Ectodermal cell (in vitro differentiated cells): ENCODE data around the gene AIMP1.
"Not testable (repeated sequence)": the region's sequence is repeated elsewhere in the genome, so short reads cannot be mapped to it uniquely, and the experiment has no call there.

ENCODE experiments used
- H3K27ac ChIP-seq: 2 replicates; pipeline ENCODE4 v1.7.0; 2013; ENCODE audit warnings: mild to moderate bottlenecking, low read depth, low read length; ENCODE audit not compliant: insufficient read depth, poor library complexity, severe bottlenecking
- H3K27me3 ChIP-seq: 2 replicates; pipeline ENCODE4 v1.7.0; 2013; ENCODE audit warnings: mild to moderate bottlenecking, low read length; ENCODE audit not compliant: insufficient read depth, control insufficient read depth, poor library complexity, severe bottlenecking
- H3K36me3 ChIP-seq: one replicate; pipeline ENCODE4 v1.7.0; 2013; ENCODE audit warnings: low read length; ENCODE audit not compliant: control insufficient read depth, insufficient read depth
- H3K4me1 ChIP-seq: one replicate; pipeline ENCODE4 v1.7.0; 2013; ENCODE audit warnings: low read length; ENCODE audit not compliant: control insufficient read depth, insufficient read depth
- H3K4me3 ChIP-seq: 2 replicates; pipeline ENCODE4 v1.7.0; 2013; ENCODE audit warnings: low read depth, low read length, control low read depth; ENCODE audit not compliant: insufficient read depth
- H3K9me3 ChIP-seq: 2 replicates; pipeline ENCODE4 v1.7.0; 2013; ENCODE audit warnings: mild to moderate bottlenecking, low read length, moderate library complexity; ENCODE audit not compliant: control insufficient read depth
- WGBS, 2 experiments: methylation state at CpG; one replicate each; pipeline ENCODE4 v1.1.7; 2013; ENCODE audit warnings: missing lambda C conversion rate in 2 of 2; 5-methylcytosine and 5-hydroxymethylcytosine counted together

Gene AIMP1

GRCh38 chr4:106368678-106369077, 52.3 kb downstream of the AIMP1 start, which contains the start of gene GIMD1:
GIMD1 (minus strand) TSS chr4:106368778; CDS start chr4:106367435, 1,343 bp downstream.
- no peaks in the 10 kb centered on the region for H3K36me3 ChIP-seq
- no peak within 1 kb of the TSS for H3K4me3 ChIP-seq
- 93 to 100% methylated on average over 3 to 5 of the region's 5 CpGs for WGBS, 2 experiments

GRCh38 chr4:106369456-106370060, 53.2 kb downstream of the AIMP1 start:
- Histone ChIP-seq H3K36me3 (no peaks in the 10 kb centered on the region), H3K4me3 (no peak overlapping the region), H3K27me3 (no peaks in the 10 kb centered on the region), H3K4me1 (no peaks in the 10 kb centered on the region), H3K27ac (no peak overlapping the region), H3K9me3 (no peaks in the 10 kb centered on the region)
- WGBS, 2 experiments = 53% methylated on average over 5 of the region's 6 CpGs

More at GRCh38 chr4:106368678-106369077, 52.3 kb downstream of the AIMP1 start, which contains the start of gene GIMD1:
- no peak within 1 kb of the TSS for H3K27ac ChIP-seq
- H3K4me1 ChIP-seq = no peaks in the 10 kb centered on the region
- no peaks in the 10 kb centered on the region for H3K9me3 ChIP-seq
- no peaks in the 10 kb centered on the region for H3K27me3 ChIP-seq

- Histone ChIP-seq H3K9me3 (no peaks in the 10 kb centered on the region), H3K27me3 (no peaks in the 10 kb centered on the region), H3K36me3 (no peaks in the 10 kb centered on the region), H3K4me3 (no peak overlapping the region), H3K4me1 (no peaks in the 10 kb centered on the region), H3K27ac (no peak overlapping the region)
- 87 to 88% methylated on average over 2 of the region's 2 CpGs for WGBS, 2 experiments
Measured at GRCh38 chr4:106370214-106370613, 53.9 kb downstream of the AIMP1 start.

- Histone ChIP-seq H3K4me1 (no peaks in the 10 kb centered on the region), H3K4me3 (no peak overlapping the region), H3K9me3 (no peaks in the 10 kb centered on the region), H3K36me3 (no peaks in the 10 kb centered on the region), H3K27me3 (no peaks in the 10 kb centered on the region), H3K27ac (no peak overlapping the region)
Measured at GRCh38 chr4:106371161-106371560, 54.8 kb downstream of the AIMP1 start.

- Histone ChIP-seq H3K27ac (no peak overlapping the region), H3K27me3 (no peaks in the 10 kb centered on the region)
- 92 to 94% methylated on average over 2 to 3 of the region's 3 CpGs for WGBS, 2 experiments
Measured at GRCh38 chr4:106373026-106373425, 56.7 kb downstream of the AIMP1 start.

GRCh38 chr4:106380179-106380578, 63.8 kb downstream of the AIMP1 start:
- Histone ChIP-seq H3K4me3 (no peak overlapping the region), H3K27me3 (no peaks in the 10 kb centered on the region), H3K27ac (no peak overlapping the region), H3K4me1 (no peaks in the 10 kb centered on the region), H3K9me3 (no peaks in the 10 kb centered on the region), H3K36me3 (no peaks in the 10 kb centered on the region)

More at GRCh38 chr4:106373026-106373425, 56.7 kb downstream of the AIMP1 start:
- H3K9me3 ChIP-seq = no peaks in the 10 kb centered on the region
- no peaks in the 10 kb centered on the region for H3K36me3 ChIP-seq
- no peaks in the 10 kb centered on the region for H3K4me1 ChIP-seq
- no peak overlapping the region for H3K4me3 ChIP-seq

- H3K27me3 ChIP-seq = no peaks in the 10 kb centered on the region
- H3K4me3 ChIP-seq = no peak overlapping the region
- H3K4me1 ChIP-seq = no peaks in the 10 kb centered on the region
- WGBS, 2 experiments = 93 to 97% methylated on average over 3 of the region's 3 CpGs
- H3K9me3 ChIP-seq = no peaks in the 10 kb centered on the region
- no peak overlapping the region for H3K27ac ChIP-seq
- no peaks in the 10 kb centered on the region for H3K36me3 ChIP-seq
Measured at GRCh38 chr4:106384878-106385277, 68.5 kb downstream of the AIMP1 start.

GRCh38 chr4:106385853-106386393, 69.6 kb downstream of the AIMP1 start:
- Histone ChIP-seq H3K9me3 (no peaks in the 10 kb centered on the region), H3K4me3 (no peak overlapping the region), H3K27me3 (no peaks in the 10 kb centered on the region), H3K27ac (no peak overlapping the region), H3K4me1 (no peaks in the 10 kb centered on the region), H3K36me3 (no peaks in the 10 kb centered on the region)
- 93 to 94% methylated on average over 6 of the region's 6 CpGs for WGBS, 2 experiments

- Histone ChIP-seq H3K27ac (no peak overlapping the region), H3K4me3 (no peak overlapping the region), H3K36me3 (no peaks in the 10 kb centered on the region), H3K9me3 (no peaks in the 10 kb centered on the region), H3K4me1 (no peaks in the 10 kb centered on the region), H3K27me3 (no peaks in the 10 kb centered on the region)
- 87 to 96% methylated on average over 2 of the region's 2 CpGs for WGBS, 2 experiments
Measured at GRCh38 chr4:106395582-106395981, 79.2 kb downstream of the AIMP1 start.

GRCh38 chr4:106398898-106399297, 82.5 kb downstream of the AIMP1 start:
- not testable (repeated sequence) for H3K9me3 ChIP-seq, H3K27ac ChIP-seq, H3K4me1 ChIP-seq, H3K4me3 ChIP-seq, H3K27me3 ChIP-seq, H3K36me3 ChIP-seq
- WGBS, 2 experiments = 78 to 100% methylated on average over 1 to 2 of the region's 4 CpGs
